GM19328 (cell line): ENCODE measurements around the gene SETBP1.

Source experiments
- ATAC-seq: cut with Tn5 transposase; IDR thresholded peaks from one replicate; pipeline ENCODE4 v1.9.1; 2021; ENCODE audit warnings: mild to moderate bottlenecking, moderate library complexity; ENCODE audit not compliant: unreplicated experiment

Gene SETBP1

DNA sequence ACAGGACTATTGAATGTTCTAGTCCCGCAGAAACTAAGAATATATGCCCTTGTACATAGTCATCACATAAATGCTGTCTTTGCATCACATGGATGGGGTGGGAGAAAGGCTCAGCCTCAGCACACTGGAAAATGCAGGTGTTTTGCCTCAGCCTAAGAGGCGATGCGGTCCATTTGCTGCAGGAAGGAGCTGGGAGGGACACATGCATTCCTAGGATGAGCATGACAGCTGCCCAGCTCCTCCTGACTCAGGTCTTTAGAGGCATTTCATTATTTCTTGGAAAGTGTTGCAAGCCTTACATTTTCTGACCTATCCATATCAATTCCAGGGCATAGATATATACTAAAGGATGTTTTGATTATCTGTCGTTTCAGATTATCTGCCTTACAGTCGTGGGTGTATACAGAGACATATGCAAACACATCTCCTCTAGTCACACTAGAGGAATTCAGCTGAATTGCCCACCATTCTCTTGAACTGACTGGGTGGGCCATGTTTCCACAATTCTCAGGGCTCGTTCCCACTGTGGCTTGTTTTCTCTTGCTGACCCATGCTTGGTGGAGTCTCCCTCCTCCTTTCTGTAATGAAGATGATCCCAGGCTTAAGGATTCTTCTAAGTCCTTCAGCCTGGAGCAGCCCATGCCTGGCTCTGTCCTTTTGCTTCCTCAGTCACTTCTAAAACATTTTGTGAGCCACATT, 156.9 kb downstream of the SETBP1 start:
- no peak for ATAC-seq

DNA sequence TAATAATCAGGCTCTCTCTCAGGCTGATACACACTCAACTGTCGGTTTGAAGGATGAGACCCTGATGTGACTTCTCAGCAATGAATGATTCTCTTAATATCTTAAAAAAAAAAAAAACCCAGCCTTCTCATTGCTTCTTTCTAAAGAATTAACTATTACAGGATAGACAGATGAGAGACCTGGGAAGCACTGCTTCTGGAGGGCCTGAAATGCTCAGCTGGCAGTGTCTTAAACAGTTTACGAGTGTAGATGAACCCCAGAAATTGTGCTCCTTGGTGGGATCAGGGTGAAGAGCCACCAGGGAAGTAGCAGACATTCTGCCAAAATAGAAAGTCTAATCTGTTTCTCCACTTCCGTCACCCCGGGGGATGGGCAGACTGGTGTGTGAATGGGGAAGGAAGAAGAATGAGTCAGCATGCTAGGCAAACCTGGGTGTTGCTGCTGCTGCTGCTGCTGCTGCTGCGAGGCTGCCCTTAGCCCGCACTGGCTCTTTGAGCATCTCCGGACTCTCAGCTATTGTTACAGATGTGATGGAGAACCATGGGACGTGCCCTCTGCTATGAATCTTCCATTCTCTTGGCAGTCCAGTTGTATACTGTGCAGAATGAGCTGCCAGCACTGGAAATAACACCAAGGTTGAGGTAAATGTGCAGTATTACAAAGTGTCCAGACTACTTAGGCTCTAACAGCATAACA, 158.4 kb downstream of the SETBP1 start:
- peak; percentile 99 for ATAC-seq

DNA sequence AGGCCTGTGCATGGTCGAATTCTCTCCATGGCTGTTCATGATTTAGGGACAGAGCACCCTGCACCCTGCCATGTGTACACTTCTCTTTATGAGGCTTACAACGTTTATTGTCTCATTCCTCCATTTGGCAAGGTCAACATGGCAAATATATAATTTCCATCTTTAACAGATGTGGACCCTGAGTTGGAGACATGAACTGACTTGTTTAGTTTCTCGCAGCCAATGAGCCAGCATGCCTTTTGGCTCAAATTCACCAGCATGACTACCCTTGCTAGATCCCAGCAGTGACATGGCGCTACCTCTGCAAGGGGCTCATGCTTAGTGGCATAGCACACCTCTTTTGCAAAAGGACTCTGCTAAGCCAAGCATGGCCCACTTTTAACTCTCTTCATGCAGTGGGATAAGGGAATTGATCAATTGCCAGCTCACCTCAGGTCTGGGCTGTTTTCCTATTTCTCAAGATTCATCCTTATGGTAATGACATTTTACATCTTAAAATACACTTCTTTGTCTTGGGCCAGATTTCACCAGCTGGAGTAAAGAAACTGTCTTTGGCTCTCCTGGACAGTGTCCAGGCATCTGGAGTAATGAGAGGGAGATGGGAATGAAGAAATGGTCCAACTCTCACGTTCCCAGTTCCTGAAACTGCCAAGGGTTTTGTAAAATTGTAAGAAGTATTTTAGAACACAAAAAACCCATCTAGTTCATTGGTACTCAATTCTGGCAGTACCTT, 159.5 kb downstream of the SETBP1 start:
- no peak for ATAC-seq

DNA sequence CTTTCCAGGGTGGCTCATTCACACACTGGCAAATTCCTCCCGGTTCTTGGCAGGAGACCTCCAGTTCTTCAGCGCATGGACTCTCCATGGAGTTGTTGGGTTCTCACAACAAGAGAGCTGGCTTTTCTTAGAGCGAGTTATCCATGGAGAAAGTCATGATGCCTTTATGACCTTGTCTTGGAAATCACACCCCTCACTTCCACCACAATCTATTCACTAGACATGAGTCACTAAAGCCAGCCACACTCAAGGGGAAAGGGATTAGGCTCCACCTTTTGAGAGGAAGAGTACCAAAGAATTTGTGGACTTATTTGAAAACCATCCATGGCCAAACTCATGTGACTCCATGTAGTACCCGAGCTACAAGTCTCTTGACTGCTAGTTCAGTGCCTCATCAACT, 160.5 kb downstream of the SETBP1 start:
- ATAC-seq = no peak

DNA sequence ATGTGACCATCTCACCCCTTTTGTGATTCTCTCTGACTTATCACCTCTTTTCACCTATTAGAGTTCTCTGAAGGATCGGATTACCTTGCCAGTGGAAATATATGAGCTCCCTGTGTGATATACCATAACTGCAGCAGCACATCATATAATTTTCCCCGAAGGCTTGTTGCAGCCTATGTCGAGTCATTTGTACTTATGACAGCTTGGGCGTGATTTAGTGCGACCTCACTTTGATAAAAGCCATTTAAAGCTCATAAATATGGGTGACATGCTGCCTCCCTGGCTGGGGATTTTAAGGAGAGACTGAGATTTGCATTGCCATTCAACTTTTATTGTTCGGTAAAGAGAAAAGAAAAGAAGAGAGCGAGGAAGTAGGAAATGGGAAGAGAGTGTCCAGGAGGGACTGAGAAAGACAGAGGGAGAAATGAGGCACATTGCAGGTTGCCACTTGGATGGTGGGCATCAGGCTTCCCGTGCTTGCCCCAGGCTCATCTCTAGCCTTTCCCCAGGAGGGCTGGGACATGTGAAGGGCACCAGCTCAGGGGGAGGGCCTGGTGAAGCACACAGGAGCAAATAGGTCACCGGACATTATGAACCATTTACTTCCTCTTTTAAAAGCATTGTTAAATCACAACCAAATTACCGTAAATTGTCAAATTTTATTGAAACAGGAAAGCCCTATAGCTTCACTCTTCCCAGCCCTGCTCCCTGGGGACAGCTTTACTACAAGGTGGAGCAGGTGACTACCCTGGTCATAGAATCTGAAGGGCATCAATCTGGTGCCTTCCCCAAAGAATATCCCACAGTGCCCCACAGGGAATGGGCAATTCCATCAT, 161.3 kb downstream of the SETBP1 start:
- ATAC-seq = no peak

DNA sequence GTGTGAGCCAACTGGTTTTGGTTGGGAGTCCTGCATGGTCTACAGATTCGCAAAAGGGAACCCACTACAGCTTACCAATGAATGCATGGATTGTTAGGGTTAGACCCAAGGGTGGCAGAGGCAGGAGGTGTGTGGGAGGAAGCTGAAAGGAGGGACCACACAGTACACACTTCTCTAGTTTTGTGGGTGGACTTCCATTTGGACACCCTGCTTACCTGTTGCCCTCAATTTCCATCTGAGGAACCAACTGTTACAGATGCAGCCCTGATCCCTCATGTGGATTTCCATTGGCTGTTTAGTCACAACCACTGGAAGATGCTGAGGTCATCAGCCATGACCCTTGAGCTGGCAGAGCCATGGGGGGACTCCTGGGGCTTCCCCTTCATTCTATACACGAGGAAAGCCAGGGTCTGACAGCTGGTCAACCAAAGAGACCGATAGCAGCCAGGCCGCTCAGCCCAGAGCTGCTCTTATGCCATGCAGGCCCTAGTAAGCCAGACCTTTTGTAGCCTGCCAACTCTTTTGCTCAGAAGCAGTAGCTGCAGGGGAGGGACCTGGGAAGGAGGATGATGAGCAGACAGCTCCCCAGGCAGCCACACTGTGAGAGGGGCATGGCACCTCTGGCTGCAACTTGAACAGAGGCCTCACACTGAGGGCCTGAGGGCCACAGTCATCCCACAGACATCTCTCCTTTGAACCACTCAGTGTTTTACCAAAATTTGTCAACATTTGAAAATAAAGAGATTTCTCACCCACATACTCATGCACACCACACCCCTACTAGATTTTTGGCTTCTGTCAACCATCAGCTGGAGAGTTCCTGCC, 162.1 kb downstream of the SETBP1 start:
- no peak for ATAC-seq

DNA sequence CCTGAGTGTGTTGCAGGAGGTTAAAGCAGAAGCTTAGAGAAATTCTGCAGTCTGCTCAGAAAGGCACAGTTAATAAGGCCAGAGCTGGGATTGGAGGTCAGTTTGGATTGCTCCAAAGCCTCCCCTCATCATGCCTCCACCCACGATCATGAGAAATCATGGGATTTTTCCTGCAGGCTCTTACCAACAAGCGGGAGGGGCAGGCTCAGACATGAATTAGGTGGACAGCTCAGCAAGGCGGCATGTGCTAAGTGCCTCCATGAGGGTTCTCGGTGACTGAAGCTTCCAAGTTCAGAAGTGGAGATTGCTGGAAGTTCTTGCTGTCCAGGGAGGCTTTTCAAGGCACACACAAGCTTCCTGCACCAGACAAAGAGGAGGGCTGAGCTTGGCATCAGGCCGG, 163.8 kb downstream of the SETBP1 start:
- no peak for ATAC-seq

DNA sequence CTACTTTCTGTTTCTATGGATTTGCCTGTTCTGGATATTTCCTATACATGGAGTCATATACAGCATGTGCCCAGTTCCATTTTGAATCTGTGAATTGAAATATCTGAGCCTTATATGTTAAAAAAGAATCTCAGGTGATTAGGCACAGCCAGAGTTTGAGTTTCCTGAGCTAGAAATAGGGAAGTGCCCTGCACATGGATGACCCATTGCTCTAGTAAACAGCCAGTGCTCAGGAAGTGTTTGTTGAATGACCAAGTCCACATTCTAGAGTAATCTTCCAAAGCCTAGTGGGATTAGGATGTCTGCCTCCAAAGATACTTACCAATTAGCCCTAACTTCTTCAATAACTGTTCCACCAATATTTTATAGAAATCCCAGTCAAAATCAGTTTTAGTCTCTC, 165.8 kb downstream of the SETBP1 start:
- no peak for ATAC-seq

DNA sequence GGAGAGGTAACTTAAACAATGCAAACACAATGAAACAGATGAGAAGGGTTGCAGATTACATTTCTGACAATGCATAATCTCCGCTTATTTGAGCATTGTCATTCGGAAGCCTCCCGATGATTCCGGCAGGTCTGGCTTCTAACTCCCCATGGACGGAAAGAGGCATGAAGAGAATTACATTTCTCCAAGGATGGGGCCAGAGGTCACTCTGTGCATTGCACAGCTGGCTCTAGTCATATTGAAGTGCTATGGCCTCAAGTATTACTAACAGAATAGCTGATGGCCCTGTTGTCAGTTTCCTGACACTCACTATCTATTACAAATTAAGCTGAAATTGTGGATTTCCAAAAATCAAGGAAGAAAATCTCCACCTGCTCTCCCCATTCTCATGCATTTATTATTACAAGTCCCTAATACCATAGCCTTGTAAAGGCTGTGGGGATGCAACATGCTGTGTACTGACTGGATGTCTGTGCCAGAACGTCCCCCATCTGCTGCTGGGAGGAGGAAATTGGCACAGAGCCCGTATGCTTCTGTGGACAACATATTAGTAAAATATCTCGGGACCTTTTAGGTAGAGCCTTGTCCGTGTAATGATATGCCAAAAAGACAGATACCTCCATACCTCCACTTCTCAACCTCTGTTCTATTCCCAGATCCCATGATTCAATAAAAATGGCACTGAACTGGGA, 168.1 kb downstream of the SETBP1 start:
- no peak for ATAC-seq

DNA sequence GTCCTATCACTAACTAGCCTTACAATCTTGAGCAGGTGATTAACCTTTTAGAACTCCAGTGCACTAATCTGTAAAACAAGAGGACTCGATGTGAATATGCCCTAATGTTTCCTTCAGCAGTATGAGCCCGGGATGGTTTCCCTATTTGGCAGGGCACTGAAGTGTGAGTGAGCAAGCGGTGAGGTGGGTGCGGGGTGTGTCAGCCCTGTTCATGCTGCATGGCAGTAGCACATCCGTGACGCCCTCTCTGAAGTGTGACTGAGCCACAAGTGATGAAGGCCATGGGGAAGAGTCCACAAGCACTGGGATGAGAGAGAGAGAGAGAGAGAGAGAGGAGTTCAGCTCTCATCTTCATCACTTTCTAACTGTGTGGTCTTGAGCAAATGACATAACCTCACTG, 168.7 kb downstream of the SETBP1 start:
- no peak for ATAC-seq

DNA sequence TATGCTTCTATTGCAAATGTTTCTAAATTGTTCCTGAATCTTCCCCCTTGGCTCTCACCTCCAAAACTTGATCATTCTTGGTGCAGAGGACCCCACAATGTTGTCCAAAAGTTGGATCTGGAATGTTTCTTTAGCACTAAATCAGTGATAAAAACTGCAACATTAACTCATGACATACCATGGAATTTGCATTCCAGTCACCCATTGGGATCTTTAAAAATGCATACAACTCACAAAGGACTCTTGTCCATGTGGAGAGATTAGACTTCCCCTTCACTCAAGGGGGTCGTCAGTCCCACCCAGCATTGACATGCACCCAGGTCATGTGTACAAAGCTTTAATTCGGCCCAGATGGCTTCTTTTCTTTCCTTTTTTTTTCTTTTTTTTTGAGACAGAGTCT, 169.3 kb downstream of the SETBP1 start:
- no peak for ATAC-seq

DNA sequence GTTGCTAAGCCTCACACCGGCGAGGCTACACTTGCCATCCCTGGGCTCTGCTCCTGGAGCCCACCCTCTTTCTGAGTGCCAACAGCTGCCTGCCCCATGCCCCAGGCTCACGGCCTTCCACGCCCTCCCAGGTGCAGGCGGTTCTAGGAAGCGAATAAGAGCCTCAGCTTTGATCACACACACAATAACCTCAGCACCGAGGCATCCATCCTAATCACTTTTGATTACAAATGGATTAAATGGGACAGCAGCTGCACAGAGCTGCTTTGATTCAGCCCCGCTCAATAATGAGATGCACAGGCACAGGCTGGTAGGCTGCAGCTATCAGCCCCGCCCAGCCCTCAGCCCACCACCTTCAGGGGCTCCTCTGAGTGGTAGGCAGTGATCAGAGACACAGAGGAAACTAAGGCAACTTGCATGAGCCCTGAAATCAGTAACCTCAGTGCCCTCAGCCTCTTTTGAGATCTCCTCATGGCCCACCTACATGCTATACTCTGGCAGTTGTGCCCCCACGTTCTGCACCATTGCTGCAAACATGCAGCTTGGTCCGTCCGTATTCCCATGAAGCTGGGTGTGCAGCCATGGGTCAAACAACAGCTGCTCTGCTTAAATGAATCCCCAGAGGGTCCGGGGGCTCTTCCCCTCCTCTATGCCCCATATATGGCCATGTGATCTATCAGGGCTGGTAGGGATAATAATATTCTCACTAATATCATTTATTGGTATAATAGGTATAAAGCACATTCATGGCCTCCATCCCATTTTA, 171.4 kb downstream of the SETBP1 start:
- no peak for ATAC-seq

DNA sequence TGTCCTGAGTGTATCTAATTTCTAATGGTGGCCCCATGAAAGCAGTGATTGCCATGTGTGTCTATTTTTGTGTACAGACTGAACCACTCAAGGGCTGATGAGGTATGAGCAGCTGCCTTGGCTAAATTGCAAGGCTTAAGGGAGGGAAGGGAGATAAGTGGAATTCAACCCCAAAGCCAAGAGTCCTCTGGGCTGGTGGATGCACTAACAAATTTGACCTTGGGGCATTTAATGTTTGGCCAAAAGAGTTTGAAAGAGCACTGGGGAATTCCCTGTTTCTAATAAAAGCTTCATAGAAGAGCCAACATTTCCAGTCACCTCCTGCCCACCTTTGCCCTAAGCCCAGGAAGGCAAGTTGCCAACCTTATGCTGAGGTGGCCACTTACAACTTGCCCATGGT, 172.1 kb downstream of the SETBP1 start:
- ATAC-seq = no peak

DNA sequence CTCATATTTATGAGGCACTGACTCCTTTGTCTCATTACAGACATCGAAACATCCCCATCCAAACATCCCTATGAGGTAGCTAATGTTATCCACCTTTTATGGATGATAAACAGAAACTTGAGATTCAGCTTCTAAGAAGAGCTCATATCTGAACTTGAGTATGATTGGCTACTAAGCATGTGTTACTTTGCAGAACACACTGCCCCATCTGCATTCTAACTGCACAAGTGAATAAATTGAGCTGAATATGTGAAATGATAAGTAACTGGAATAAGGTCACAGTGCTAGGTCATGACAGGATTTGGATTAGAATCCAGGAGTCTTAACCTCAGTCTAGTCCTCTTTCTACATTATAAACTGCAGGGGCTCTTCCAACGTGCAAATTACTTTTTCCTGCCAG, 172.7 kb downstream of the SETBP1 start:
- no peak for ATAC-seq

DNA sequence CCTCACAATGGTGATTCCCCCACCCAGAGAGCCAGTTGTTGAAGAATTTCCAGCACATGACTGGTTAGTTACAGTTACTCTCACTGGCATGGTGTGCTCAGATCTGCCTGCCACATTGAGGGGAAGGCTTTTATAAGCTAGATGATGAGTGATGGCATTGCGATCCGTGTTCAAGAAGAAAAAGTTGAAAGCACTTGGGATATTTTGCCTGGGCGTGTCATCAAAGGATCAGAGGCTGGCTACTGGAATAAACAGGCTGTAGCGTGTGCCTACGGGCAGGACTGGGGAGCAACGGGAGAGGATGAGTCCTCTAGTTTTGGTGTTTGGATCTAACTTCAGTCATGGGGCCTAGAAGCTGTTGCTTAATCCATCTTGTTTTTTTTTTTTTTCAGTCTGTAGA, 175.0 kb downstream of the SETBP1 start:
- no peak for ATAC-seq

DNA sequence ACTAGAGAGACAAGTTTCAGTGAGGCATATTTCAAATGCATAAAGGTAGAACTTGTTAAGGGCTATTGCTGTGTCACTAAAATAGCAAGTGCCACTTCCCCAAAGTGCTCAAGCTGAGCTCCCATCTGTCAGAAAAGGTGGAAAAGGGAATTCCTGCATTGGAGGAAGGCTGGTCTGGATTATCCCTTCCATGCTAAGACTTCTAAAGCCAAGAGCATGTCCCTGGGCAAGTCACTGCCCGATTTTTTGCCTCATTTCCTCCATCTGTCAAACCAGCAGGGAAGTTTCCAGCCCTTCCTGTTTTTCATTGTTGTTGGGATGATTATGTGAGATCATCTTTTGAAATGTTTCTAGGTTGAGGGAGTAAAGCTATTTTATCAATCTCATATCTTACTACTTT, 175.5 kb downstream of the SETBP1 start:
- no peak for ATAC-seq

DNA sequence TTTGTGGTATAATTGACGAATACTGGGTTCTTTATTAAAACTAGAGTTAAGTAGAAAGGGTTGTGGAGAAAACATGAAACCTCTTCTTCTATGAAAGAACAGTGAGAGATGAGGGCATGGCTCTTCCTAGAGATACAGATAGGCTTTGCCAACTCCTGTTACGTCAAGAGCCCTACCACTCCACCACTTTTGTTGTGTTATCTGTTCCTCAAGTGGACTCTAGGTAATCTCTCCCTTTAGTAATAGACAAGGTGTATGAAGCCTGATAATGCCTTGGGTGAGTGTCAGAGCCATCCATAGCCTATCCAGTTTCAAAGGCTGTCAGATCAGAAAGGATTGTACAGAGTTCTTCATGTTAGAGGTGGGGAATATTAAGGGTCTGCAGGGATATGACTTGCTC, 176.4 kb downstream of the SETBP1 start:
- no peak for ATAC-seq

DNA sequence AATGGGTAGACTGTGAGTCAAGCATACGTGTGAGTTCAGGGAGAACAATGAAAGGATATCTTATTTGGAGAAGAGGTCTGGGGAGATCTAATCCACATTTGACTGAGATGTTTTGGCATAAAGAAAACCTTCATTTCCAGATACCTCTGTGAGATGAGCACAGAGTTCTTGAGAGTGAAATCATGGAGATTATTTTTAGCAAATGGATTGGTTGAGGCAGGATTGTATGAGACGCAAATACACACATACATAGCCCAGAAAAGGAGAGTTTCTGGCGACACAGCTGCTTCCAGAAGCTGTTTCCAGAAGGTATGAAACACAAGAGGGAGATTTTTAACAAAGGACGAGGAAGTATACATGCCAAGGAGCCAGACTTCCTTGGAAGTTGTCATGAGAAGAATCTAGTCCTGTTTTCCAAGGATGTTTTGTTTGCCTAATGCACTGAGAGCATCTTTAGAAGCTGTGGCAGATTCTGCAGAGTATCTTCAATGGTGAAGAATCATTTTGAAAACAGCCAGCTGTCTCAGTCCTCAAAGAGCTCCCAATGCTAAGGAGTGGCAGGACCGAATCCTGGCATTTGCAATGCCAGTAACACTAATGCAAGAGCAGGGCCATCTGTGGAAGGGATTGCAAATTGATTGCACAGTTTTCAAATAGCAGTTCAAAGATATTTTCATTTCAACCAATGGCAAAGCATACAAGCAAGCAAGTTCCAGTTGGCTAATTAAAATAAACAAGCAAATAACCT, 177.2 kb downstream of the SETBP1 start:
- no peak for ATAC-seq
